Astrocyte of the spinal cord (primary cell): ENCODE results near the gene LIF.
A peak's percentile ranks its signal among the peaks of the same experiment; 100 is the strongest.

Source experiments
- DNase-seq: peaks from one replicate; pipeline ENCODE4 v3.0.0; 2011; ENCODE audit warnings: low read depth, low spot score
- H3K4me3 ChIP-seq: 2 replicates; pipeline ENCODE4 v1.5.1; 2011; ENCODE audit warnings: low read depth, mild to moderate bottlenecking, low read length, moderate library complexity
- in situ Hi-C: cut with HindIII; loops from 2 replicates; pipeline ENCODE4 v1.10.0; 2017; ENCODE audit warnings: low sequenced_read_pairs
- TF ChIP-seq, protein P1 (sequence below): IDR thresholded peaks from 2 replicates; pipeline ENCODE4 v1.5.1; 2012; ENCODE audit warnings: low read depth, mild to moderate bottlenecking, low read length, inconsistent platforms

Gene LIF

DNA sequence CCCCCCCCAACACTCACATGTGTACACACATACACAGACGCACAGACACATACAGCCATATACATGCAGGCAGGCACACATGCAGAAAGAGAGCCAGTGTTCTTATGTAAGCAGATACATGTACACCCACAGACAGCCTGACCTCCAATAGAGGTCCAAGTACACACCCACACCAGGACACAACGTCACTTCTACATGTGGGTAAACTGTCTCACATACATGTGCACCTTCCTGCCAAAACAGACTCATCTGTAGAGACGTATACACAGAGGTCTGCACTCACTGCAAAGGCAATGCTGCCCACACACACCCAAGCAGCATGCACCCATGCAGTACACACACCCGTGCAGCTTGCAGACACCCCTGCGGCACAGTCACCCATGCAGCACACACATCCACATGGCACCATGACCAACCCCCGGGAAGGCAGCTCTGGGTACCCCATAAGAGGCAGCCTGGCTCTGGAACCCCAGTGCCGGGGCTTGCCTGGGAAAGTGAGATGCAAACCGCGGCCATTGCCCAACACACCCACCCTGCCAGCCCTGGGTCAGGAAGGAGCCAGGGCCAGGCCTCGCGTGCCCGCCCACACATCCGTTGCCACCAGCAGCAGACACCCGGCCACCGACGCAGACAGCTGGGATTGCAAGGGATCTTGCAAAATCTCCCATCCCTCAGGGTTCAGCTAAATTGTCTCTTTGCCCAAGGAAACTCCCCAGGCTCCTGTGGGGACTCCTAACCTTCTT lies 32.7 kb upstream of the LIF start:
- no peak for DNase-seq
- in situ Hi-C loops = no loop called here
- TF ChIP-seq, protein P1, sequence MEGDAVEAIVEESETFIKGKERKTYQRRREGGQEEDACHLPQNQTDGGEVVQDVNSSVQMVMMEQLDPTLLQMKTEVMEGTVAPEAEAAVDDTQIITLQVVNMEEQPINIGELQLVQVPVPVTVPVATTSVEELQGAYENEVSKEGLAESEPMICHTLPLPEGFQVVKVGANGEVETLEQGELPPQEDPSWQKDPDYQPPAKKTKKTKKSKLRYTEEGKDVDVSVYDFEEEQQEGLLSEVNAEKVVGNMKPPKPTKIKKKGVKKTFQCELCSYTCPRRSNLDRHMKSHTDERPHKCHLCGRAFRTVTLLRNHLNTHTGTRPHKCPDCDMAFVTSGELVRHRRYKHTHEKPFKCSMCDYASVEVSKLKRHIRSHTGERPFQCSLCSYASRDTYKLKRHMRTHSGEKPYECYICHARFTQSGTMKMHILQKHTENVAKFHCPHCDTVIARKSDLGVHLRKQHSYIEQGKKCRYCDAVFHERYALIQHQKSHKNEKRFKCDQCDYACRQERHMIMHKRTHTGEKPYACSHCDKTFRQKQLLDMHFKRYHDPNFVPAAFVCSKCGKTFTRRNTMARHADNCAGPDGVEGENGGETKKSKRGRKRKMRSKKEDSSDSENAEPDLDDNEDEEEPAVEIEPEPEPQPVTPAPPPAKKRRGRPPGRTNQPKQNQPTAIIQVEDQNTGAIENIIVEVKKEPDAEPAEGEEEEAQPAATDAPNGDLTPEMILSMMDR = no peak
- H3K4me3 ChIP-seq = no peak overlapping the region

DNA sequence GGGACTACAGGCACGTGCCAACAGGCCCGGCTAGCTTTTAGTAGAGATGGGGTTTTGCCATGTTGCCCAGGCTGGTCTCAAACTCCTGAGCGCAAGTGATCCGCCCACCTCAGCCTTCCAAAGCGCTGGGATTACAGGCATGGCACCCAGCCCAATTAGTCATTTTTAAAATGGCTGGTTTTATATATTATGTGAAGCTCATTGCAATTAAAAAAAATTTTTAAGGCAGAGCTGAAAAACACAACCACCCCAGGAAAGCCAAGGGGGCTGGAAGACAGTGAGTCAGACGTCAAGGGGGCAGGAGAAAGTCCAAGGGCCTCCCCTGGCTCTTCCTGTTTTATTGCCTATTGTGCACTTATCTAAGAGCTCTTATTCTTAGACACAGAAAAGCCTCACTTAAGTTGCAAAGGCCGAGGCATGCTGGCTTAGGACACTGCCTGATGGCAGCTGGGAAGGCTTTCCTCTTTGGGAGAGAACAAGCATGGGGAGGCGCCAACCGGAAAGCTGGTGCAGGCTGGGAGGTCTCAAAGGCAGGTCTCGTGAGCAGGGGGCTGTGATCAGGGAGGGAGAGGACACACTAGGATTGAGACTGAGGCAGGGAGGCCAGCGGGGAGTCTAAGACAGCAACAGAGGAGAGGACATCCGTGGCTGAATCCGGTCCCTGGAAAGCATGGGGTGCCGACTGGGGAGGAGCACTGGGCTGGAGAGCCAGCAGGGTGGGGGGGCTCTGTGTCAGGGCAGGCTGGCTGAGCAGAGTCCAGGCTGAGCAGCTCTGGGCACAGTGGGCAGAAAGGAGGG lies 31.2 kb upstream of the LIF start:
- no peak overlapping the region for H3K4me3 ChIP-seq
- in situ Hi-C loops = no loop called here
- peak; percentile 82 for DNase-seq
- TF ChIP-seq, protein P1 = no peak

DNA sequence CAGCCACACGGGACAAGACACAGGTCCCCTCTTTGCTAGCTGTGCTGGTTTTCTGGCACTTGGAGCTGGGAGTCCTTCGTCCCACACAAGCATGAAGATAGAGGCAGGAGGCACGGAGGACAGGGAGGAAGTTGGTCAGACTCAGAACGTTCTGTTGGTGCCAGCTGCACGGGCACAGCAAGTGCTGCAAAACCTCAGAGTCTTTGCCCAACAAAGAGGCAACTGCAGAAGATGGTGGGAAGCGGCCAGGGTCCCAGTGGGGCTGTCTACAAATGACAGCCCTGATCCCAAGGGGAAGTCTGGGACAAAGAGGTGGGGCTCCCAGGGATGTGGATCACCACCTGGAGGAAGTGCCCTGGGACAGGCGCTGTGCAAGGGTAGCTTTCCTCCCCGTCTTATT lies 29.5 kb upstream of the LIF start:
- in situ Hi-C loops = no loop called here
- TF ChIP-seq, protein P1 = no peak

DNA sequence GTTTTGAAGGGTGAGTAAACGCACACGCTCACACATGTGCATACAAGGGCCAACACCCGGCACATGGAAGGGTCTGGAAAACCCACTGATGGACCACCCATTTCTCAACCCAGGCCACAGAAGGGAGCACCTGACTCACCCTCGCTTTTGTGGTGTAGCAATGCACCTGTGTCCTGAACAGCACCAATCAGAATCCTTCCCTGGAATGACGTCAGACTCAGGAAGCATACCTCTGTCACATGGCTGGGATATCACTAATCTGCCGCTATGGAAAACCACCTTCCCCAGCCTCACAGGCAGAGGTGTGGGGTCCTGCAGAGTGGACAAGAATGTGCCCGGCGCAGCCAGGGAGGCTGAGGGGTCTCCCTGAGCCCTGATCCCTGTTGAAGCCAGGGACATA lies 29.1 kb upstream of the LIF start:
- TF ChIP-seq, protein P1 = no peak
- no peak overlapping the region for H3K4me3 ChIP-seq
- in situ Hi-C loops = no loop called here
- no peak for DNase-seq

More for the DNA sequence above, 29.5 kb upstream of the LIF start:
- no peak overlapping the region for H3K4me3 ChIP-seq
- no peak for DNase-seq

GRCh38 chr22:30274437-30274812 lies 27.9 kb upstream of the LIF start:
- TF ChIP-seq, protein P1 = no peak
- no peak for DNase-seq
- no peak overlapping the region for H3K4me3 ChIP-seq
- in situ Hi-C loops = no loop called here

DNA sequence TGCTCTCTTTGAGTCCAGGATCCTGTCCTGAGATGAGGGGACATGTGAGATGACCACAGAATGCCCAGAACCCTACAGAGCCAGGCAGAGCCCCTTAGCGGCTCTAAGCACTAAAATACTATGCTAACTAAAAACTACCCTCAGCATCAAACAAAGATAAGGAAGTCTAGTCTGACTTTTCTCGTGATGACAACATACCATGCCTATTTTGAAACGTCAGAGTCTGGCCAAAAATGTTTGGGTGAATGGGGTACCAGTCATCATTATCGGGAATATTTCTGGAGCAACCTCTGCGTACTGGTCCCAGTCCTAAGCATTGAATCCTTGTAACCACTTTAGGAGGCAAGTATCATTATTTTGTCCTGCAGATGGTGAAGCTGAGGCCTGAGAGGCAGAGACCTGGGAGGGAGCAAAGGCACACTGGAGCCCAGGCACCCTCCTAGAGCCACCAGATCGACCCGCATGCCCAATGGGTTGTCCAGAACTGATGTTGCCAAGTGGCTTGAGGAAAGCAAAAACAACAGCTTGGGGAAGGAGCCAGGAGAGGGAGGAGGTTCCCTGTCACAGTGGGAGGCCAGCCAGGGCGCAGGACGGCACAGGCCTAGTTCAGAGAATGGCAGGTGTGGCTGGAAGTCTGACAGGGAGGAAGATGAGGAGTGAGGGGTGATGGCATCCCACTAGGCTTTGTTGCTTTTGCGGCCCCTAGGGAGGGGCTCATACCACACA lies 27.3 kb upstream of the LIF start:
- TF ChIP-seq, protein P1 = no peak
- H3K4me3 ChIP-seq = no peak overlapping the region
- DNase-seq = no peak
- in situ Hi-C loops = no loop called here
